Measurements from ENCODE around the gene CNFN. TPM values are rescaled to one million over a fixed set of nuclear protein-coding genes. Genes with fewer than 3 reads are reported as not detected.

CNFN gene
- total and polyA plus RNA-seq, 10 of the 15 experiments (the other 5 are each of a cell fraction or from before 2014, with no cell fraction given) = 0.60 TPM; not detected in 9

- TF ChIP-seq CUX1 (IDR thresholded peaks at IDR 0.05; ENCODE audit: insufficient replicate concordance, low read depth, low read length) (no peak), KDM1A (IDR thresholded peaks at IDR 0.05; ENCODE audit: borderline replicate concordance) (no peak), E2F8 (IDR thresholded peaks at IDR 0.05; ENCODE audit: low read depth, partially characterized antibody) (no peak), TCF12 (IDR thresholded peaks at IDR 0.05; ENCODE audit: low read depth, low read length) (no peak), EGR1 (IDR thresholded peaks at IDR 0.05; ENCODE audit: borderline replicate concordance in 1 of 2, low read depth in 2 of 2, low read length in 2 of 2) (peak in 1 of 2 experiments; percentile 55; a peak in 2 of 3 replicates), RELB (IDR thresholded peaks at IDR 0.05; ENCODE audit: low read depth) (peak; percentile 95), SKIL (IDR thresholded peaks at IDR 0.05; ENCODE audit: low read depth, poor library complexity, severe bottlenecking) (no peak), ZBED1 (IDR thresholded peaks at IDR 0.05; ENCODE audit: borderline replicate concordance) (no peak), TAF1 (IDR thresholded peaks at IDR 0.05; ENCODE audit: borderline replicate concordance, low read depth, low read length) (no peak), BACH1 (IDR thresholded peaks at IDR 0.05; ENCODE audit: borderline replicate concordance) (no peak), IKZF1 (conservative IDR thresholded peaks at IDR 0.05) (peak; percentile 11), ATF2 (IDR thresholded peaks at IDR 0.05; ENCODE audit: low read length) (no peak), E2F4 (IDR thresholded peaks at IDR 0.05; ENCODE audit: low read depth, low read length) (peak; percentile 16; the same call in 1 of the 2 replicates)
Measured at GRCh38 chr19:42423462-42424344, 33.6 kb upstream of the CNFN start (continued).

Data from GM12878 (cell line).